B cell (primary cell): Measurements from ENCODE around the gene MAMLD1.

Source experiments
- CTCF ChIP-seq: fragments of 200-600 bp; IDR thresholded peaks from one replicate; pipeline ENCODE4 v1.8.0; 2022; ENCODE audit warnings: antibody characterized with exemption, mild to moderate bottlenecking
- EZH2 ChIP-seq: IDR thresholded peaks from 2 replicates; pipeline ENCODE4 v1.6.1; 2012; ENCODE audit warnings: borderline replicate concordance, low read depth, mild to moderate bottlenecking, moderate library complexity, low read length; ENCODE audit not compliant: insufficient read depth, poor library complexity, severe bottlenecking

- TF ChIP-seq CTCF (no peak), EZH2 (no peak)
Measured at GRCh38 chrX:150476164-150476699, 113.1 kb downstream of the MAMLD1 start.
